Adrenal gland (tissue), 12 donors: ENCODE data around the gene PRR19. TPM values are rescaled to one million over a fixed set of nuclear protein-coding genes. Genes with fewer than 3 reads are reported as not detected.

Experiments
- DNase-seq, 7 donors: peaks; one replicate each; pipeline ENCODE4 v3.0.0-alpha.2; 2019 to 2020
- H3K27ac ChIP-seq, 5 donors: fragments of 200-600 bp; sonication (generic) in 4 of 5; 1 replicate in 3 of 5; 2 replicates in 2 of 5; pipeline versions ENCODE4 v1.5.1 to v1.8.0; 2016 to 2020; ENCODE audit warnings: mild to moderate bottlenecking in 1 of 5
- H3K27me3 ChIP-seq: fragments of 200-600 bp; 2 replicates; pipeline ENCODE4 v1.8.0; 2021
- H3K36me3 ChIP-seq, 2 donors: fragments of 200-600 bp; replicated peaks in 1 of 2; 1 replicate in 1 of 2; 2 replicates in 1 of 2; pipeline versions ENCODE4 v1.5.1 to v1.8.0; 2018 to 2022
- H3K4me1 ChIP-seq, 2 donors: fragments of 200-600 bp; replicated peaks in 1 of 2; 1 replicate in 1 of 2; 2 replicates in 1 of 2; pipeline versions ENCODE4 v1.5.1 to v1.8.0; 2018 to 2021
- H3K4me3 ChIP-seq, 4 donors: fragments of 200-600 bp; sonication (generic) in 3 of 4; one replicate each; pipeline ENCODE4 v1.5.1; 2016 to 2018
- H3K9me3 ChIP-seq, 3 donors: fragments of 200-600 bp; sonication (generic) in 1 of 3; replicated peaks in 1 of 3; 1 replicate in 2 of 3; 2 replicates in 1 of 3; pipeline versions ENCODE4 v1.5.1 to v1.8.0; 2016 to 2021
- POLR2A ChIP-seq, 2 donors: fragments of 450-650 bp; IDR thresholded peaks; one replicate each; pipeline ENCODE4 v1.6.1; 2017; ENCODE audit warnings: antibody characterized with exemption in 2 of 2, mild to moderate bottlenecking in 2 of 2, moderate library complexity in 1 of 2
- WGBS, 4 donors: extraction: QIAGEN DNeasy Blood & Tissue Kit in 2 of 4; methylation state at CpG; one replicate each; pipeline versions ENCODE4 v1.1.5 to v1.1.7; 2013 to 2017; 5-methylcytosine and 5-hydroxymethylcytosine counted together
- intact Hi-C, 2 donors: fragments of 100-400 bp; cut with DNase I; formaldehyde crosslinking; loops; one replicate each; pipeline versions ENCODE4 v1.14.1 to v1.15.0; 2022 to 2023
- polyA plus RNA-seq, 3 donors: library from polyadenylated mRNA; stranded (reverse); fragments of 200-250 nt in 2 of 3; fragments of 350-450 nt in 1 of 3; fragmentation: Illumina TruSeq in 1 of 3; extraction: RNeasy Lipid Tissue Mini Kit (QIAGEN cat#74804) in 1 of 3; gene quantifications; one replicate each; pipeline ENCODE4 v1.2.3, GENCODE V29; 2013 to 2014
- total RNA-seq, 9 donors: library from RNA; depleted of rRNA in 4 of 9; stranded (reverse); fragments of >200 nt in 4 of 9; fragments of 120-200 nt in 1 of 9; fragmentation: NEBNext Ultra II Directional in 1 of 9; extraction: Animal tissue kit (Norgen Biotek cat#: 25700) in 1 of 9; gene quantifications; one replicate each; pipeline versions ENCODE4 v1.1.0 to v1.2.4, GENCODE V29; 2013 to 2023
- TF ChIP-seq, protein P1 (sequence below), 6 experiments: fragments of 450-650 bp in 4 of 6; fragments of 200-600 bp in 2 of 6; sonication (generic) in 1 of 6; IDR thresholded peaks; 1 replicate in 5 of 6; 2 replicates in 1 of 6; pipeline versions ENCODE4 v1.5.1 to v1.8.0; 2016 to 2021; ENCODE audit warnings: antibody characterized with exemption in 6 of 6, mild to moderate bottlenecking in 2 of 6, moderate library complexity in 1 of 6
- donor health status: healthy with polysubstance abuse.
- donor health status: Bipolar disorder and iron deficiency.
- donor health status: DM: yes; HTN: yes; CAD: no.
- donor health status: DM: no; HTN: no; CAD: no.
- donor health status: DM: no; HTN: no; CAD: no.
- donor health status: DM: yes; HTN: yes; CAD: no.

The PRR19 gene
- total and polyA plus RNA-seq, 12 donors: 0.51 to 2.5 (median 1.5) TPM

- TF ChIP-seq POLR2A (IDR thresholded peaks at IDR 0.05): no peak
- TF ChIP-seq, protein P1, sequence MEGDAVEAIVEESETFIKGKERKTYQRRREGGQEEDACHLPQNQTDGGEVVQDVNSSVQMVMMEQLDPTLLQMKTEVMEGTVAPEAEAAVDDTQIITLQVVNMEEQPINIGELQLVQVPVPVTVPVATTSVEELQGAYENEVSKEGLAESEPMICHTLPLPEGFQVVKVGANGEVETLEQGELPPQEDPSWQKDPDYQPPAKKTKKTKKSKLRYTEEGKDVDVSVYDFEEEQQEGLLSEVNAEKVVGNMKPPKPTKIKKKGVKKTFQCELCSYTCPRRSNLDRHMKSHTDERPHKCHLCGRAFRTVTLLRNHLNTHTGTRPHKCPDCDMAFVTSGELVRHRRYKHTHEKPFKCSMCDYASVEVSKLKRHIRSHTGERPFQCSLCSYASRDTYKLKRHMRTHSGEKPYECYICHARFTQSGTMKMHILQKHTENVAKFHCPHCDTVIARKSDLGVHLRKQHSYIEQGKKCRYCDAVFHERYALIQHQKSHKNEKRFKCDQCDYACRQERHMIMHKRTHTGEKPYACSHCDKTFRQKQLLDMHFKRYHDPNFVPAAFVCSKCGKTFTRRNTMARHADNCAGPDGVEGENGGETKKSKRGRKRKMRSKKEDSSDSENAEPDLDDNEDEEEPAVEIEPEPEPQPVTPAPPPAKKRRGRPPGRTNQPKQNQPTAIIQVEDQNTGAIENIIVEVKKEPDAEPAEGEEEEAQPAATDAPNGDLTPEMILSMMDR (IDR thresholded peaks at IDR 0.05): no peak
- intact Hi-C loops: no loop called here
- Histone ChIP-seq H3K4me1 (no peaks in the 10 kb centered on the region), H3K9me3 (no peaks in the 10 kb centered on the region), H3K36me3 (peaks cover 0 to 8% of the 10 kb centered on the region in 2 donors), H3K27me3 (no peaks in the 10 kb centered on the region), H3K4me3 (no peak overlapping the region), H3K27ac (no peak overlapping the region)
- DNase-seq: no peak
- 86 to 92% (median 89%) methylated on average over 11 to 18 of the region's 18 CpGs for WGBS, 4 donors
Observed at GRCh38 chr19:42344336-42344893, 42.5 kb downstream of the PRR19 start.

GRCh38 chr19:42345191-42345812, 43.4 kb downstream of the PRR19 start:
- intact Hi-C loops: no loop called here
- DNase-seq: peak in 1 of 7 donors; percentile 13
- H3K4me1 ChIP-seq: no peaks in the 10 kb centered on the region
- 85 to 87% (median 86%) methylated on average over 6 of the region's 6 CpGs for WGBS, 4 donors
- no peak overlapping the region for H3K4me3 ChIP-seq
- TF ChIP-seq POLR2A (IDR thresholded peaks at IDR 0.05): no peak
- TF ChIP-seq, protein P1 (IDR thresholded peaks at IDR 0.05): no peak
- no peaks in the 10 kb centered on the region for H3K27me3 ChIP-seq
- peaks cover 0 to 8% of the 10 kb centered on the region in 2 donors for H3K36me3 ChIP-seq
- H3K27ac ChIP-seq: no peak overlapping the region
- H3K9me3 ChIP-seq: no peaks in the 10 kb centered on the region

- Histone ChIP-seq H3K4me3 (no peak overlapping the region), H3K9me3 (no peaks in the 10 kb centered on the region), H3K27me3 (no peaks in the 10 kb centered on the region), H3K36me3 (peaks cover 0 to 17% of the 10 kb centered on the region in 2 donors), H3K27ac (no peak overlapping the region), H3K4me1 (no peaks in the 10 kb centered on the region)
- intact Hi-C loops: no loop called here
- DNase-seq: no peak
- WGBS, 4 donors: 93 to 98% (median 96%) methylated on average over 14 of the region's 14 CpGs
- TF ChIP-seq, protein P1 (IDR thresholded peaks at IDR 0.05): no peak
- TF ChIP-seq POLR2A (IDR thresholded peaks at IDR 0.05): no peak
Observed at GRCh38 chr19:42348211-42348610, 46.3 kb downstream of the PRR19 start.

- no peak for DNase-seq
- no peak overlapping the region for H3K4me3 ChIP-seq
- H3K27me3 ChIP-seq: no peaks in the 10 kb centered on the region
- H3K36me3 ChIP-seq: peaks cover 0 to 19% of the 10 kb centered on the region in 2 donors
- WGBS, 4 donors: 91 to 96% (median 94%) methylated on average over 9 to 14 of the region's 14 CpGs
- TF ChIP-seq, protein P1 (IDR thresholded peaks at IDR 0.05): no peak
- TF ChIP-seq POLR2A (IDR thresholded peaks at IDR 0.05): no peak
- H3K9me3 ChIP-seq: no peaks in the 10 kb centered on the region
- H3K27ac ChIP-seq: no peak overlapping the region
- H3K4me1 ChIP-seq: no peaks in the 10 kb centered on the region
- intact Hi-C loops: no loop called here
Observed at GRCh38 chr19:42349378-42350107, 47.6 kb downstream of the PRR19 start.
